GM13976 (cell line): ENCODE results near the gene ZFHX3.

ENCODE experiments used
- DNase-seq: peaks from one replicate; pipeline ENCODE4 v3.0.0; 2012; ENCODE audit warnings: low spot score
- in situ Hi-C: fragments of 300-500 bp; cut with MboI; formaldehyde crosslinking; loops from one replicate; pipeline ENCODE4 v1.12.0; 2022; ENCODE audit warnings: low sequenced_read_pairs, mixed read lengths, inconsistent platforms; ENCODE audit not compliant: unreplicated experiment
- TF ChIP-seq, protein P1 (sequence below): IDR thresholded peaks from 2 replicates; pipeline ENCODE4 v1.5.1; 2012; ENCODE audit warnings: borderline replicate concordance, mild to moderate bottlenecking; ENCODE audit not compliant: insufficient read depth; ENCODE audit errors: extremely low read depth, missing control alignments, control extremely low read depth

The ZFHX3 gene

DNA sequence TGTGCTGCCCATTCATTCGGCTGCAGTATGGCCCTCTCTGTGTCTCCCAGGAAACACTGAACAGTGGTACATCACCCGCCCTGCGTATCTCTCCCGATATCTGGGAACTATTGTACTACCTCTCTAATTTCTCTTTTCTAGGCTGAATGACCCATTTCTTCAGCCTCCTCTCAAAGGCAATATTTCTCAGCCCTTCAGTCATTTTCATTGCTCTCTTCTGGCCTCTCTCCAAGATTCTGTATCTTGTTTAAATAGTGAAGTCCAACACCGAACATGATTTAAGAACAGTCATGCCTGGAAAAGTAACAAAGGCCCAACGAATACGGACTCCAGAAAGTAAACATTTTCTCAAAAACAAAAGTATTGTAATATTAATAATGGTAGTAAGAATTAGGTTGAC, 220.1 kb downstream of the ZFHX3 start:
- TF ChIP-seq, protein P1, sequence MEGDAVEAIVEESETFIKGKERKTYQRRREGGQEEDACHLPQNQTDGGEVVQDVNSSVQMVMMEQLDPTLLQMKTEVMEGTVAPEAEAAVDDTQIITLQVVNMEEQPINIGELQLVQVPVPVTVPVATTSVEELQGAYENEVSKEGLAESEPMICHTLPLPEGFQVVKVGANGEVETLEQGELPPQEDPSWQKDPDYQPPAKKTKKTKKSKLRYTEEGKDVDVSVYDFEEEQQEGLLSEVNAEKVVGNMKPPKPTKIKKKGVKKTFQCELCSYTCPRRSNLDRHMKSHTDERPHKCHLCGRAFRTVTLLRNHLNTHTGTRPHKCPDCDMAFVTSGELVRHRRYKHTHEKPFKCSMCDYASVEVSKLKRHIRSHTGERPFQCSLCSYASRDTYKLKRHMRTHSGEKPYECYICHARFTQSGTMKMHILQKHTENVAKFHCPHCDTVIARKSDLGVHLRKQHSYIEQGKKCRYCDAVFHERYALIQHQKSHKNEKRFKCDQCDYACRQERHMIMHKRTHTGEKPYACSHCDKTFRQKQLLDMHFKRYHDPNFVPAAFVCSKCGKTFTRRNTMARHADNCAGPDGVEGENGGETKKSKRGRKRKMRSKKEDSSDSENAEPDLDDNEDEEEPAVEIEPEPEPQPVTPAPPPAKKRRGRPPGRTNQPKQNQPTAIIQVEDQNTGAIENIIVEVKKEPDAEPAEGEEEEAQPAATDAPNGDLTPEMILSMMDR = no peak
- DNase-seq = no peak
- in situ Hi-C loops = loop anchor here (25.0 kb wide), 2 partner anchors 316 to 359 kb away; no protein-coding TSS in a partner anchor

DNA sequence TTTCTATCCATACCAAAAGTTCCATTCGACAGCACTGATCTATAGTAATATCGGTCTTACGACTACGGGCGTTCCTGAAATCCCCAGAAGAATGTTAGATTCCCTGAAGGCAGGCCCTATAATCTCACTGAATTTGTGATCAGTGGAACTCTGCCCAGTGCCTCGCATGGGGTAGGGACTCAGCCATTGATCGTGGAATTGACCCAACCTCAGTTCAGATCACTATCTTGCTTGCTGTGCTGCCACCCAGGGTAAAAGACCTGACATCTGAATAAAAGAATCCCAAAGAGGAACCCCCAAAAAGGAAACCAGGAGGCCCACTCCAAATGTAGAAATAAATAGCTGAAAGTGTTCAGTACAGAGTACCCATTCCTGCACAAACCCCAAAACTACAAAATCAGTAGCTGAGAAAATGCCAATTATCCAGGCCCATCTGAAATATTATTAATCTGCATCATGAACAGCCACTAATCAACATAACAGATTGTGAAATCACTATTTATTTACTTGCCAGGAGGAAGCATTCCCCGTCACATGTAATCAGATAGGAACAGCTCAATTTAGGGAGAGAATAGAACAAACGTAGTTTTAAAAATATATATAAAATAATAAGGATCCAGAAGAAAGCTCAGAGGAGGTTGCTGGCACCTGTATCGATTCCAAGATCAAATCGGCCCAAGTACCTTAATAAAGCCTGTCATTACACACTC, 221.9 kb downstream of the ZFHX3 start:
- DNase-seq = no peak
- TF ChIP-seq, protein P1 = no peak
- in situ Hi-C loops = loop anchor here (25.0 kb wide), 2 partner anchors 314 to 361 kb away; no protein-coding TSS in a partner anchor

DNA sequence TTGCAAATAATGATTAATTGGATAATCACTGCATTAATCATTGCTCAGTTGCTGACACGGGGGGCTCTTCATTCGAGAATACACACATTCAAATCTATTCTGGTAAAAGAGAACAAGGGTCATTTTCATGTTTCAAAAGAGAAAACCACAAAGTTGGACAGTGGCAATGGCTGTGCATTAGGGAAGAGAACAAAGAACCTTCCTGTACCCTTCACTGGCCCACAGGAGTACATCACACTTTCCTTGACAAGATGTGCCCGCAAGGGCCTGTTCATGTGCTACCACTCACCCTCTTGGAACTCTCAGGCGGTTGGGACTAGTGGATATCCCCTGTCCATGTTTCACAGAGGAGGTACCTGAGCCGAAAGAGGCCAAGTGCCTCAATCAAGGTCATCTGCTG, 223.2 kb downstream of the ZFHX3 start:
- DNase-seq = no peak
- TF ChIP-seq, protein P1 = no peak
- in situ Hi-C loops = loop anchor here (25.0 kb wide), 2 partner anchors 312 to 363 kb away; no protein-coding TSS in a partner anchor

DNA sequence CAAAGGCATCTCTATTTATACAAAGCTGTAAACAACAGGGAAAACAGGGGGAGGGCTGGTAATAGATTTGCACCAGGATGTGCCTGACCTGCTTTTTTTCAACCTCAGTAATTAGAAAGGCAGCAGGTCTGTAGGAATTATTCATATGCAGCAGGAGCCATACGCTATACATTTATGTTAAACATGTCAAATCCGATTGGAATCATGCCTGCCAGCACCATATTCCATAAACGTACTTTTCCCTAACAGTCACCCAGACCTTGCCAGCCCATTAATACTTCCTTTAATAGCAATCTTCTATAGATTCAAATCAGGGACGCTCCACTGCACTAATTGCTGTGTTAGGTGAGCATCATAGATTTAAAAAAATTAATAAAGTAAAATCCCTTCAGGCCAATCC, 223.9 kb downstream of the ZFHX3 start:
- TF ChIP-seq, protein P1 = no peak
- no peak for DNase-seq
- in situ Hi-C loops = no loop called here

DNA sequence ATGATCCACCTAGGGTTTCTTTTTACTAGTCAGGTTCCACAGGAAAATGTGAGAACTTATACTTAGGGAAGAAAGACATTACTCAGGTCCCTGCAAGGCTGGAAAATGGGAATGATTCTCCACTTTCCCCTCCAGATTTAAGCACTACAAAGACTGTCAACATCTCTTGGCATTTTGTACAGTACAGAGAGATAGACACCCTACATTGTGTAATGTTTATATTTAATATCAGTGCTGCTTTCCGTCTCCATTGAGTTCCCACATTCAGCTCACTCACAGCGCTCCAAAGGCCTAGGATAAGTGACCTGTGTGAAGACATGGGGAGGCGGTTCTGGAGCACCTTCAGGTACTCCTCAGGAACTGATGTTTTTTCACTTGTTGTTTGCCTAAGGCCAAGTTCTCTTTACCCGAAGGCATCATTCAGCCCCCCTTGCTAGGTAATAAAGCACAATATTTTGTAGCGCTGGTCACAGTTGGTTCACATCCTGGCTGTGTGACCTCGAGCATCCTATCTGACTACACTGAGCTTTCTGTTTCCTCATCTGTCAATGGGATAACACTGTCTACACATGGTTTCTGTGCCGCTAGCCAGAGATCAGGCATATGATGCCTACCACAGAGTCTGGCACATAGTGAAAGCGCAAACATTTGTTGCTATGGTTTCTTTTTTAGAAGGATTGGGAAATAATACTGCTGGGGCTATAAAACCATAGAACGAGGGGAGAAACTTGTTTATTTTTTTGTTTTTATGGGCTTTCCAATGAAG, 226.6 kb downstream of the ZFHX3 start:
- no peak for DNase-seq
- in situ Hi-C loops = no loop called here

DNA sequence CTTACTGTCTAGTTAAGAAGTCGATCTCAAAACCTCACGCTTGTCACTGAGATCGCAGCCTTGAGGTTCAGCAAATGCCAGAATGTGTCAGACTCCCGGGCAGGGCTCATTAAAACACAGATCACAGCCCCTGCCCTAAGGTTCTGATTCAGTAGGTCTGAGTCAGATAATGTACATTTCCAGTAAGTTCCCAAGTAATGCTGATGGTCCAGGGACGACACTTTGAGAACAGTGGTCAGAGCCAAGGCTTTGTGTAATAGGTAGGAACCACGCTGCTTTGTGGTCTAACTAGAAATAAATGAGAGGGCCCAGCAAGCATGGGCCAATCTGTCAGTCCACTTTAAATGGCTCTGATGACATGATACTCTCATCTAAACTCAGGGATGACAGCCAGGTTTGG, 228.6 kb downstream of the ZFHX3 start:
- DNase-seq = no peak

More for the DNA sequence above, 226.6 kb downstream of the ZFHX3 start:
- TF ChIP-seq, protein P1 = no peak

More for the DNA sequence above, 228.6 kb downstream of the ZFHX3 start:
- in situ Hi-C loops = no loop called here
- TF ChIP-seq, protein P1 = no peak
